PC-3 (cell line): Measurements from ENCODE around the gene SPEF2. TPM values are rescaled to one million over a fixed set of nuclear protein-coding genes. Genes with fewer than 3 reads are reported as not detected.

ENCODE experiments used
- ATAC-seq: fragments of 200-7000 bp; cut with Tn5 transposase; 2 replicates; pipeline ENCODE4 v1.9.1; 2020; ENCODE audit warnings: mild to moderate bottlenecking, moderate library complexity
- BruUV-seq: library from RNA; stranded (reverse); fragments of 400-500 nt; replicated peaks from 2 replicates; lab custom pipeline; 2021; lab: Mats Ljungman, UMichigan
- CTCF ChIA-PET: fragments of 300-600 bp; sonication (Branson Sonifier 250); formaldehyde crosslinking; loops from one replicate; lab custom pipeline; 2022; ENCODE audit warnings: antibody characterized with exemption; lab: Charles Lee
- POLR2A ChIA-PET: fragments of 300-600 bp; sonication (Branson Sonifier 250); formaldehyde crosslinking; loops from one replicate; lab custom pipeline; 2022; ENCODE audit warnings: antibody characterized with exemption; ENCODE audit not compliant: unreplicated experiment; lab: Charles Lee
- DNase-seq: peaks from one replicate; pipeline ENCODE4 v3.0.0-alpha.2; 2015
- H2AFZ ChIP-seq: fragments of 300-600 bp; sonication (generic); 2 replicates; pipeline ENCODE4 v1.6.0; 2016; ENCODE audit warnings: antibody characterized with exemption, low read length
- H3F3A ChIP-seq: fragments of 300-600 bp; sonication (generic); one replicate; pipeline ENCODE4 v1.6.0; 2017; ENCODE audit warnings: antibody characterized with exemption, low read length, control low read depth, mild to moderate bottlenecking; ENCODE audit not compliant: unreplicated experiment
- H3K27ac ChIP-seq: fragments of 300-600 bp; sonication (generic); 2 replicates; pipeline ENCODE4 v1.5.1; 2016; ENCODE audit warnings: mild to moderate bottlenecking, low read length
- H3K27me3 ChIP-seq: fragments of 300-600 bp; sonication (generic); 2 replicates; pipeline ENCODE4 v1.6.1; 2016; ENCODE audit warnings: low read length, mixed read lengths
- H3K36me3 ChIP-seq: fragments of 300-600 bp; sonication (generic); 2 replicates; pipeline ENCODE4 v1.6.1; 2016; ENCODE audit warnings: low read depth, mixed run types, low read length, mixed read lengths
- H3K4me1 ChIP-seq: fragments of 300-600 bp; sonication (generic); 2 replicates; pipeline ENCODE4 v1.5.1; 2016; ENCODE audit warnings: low read length; ENCODE audit not compliant: insufficient read depth
- H3K4me2 ChIP-seq: fragments of 300-600 bp; sonication (generic); 2 replicates; pipeline ENCODE4 v1.6.0; 2016; ENCODE audit warnings: low read length
- H3K4me3 ChIP-seq: fragments of 300-600 bp; sonication (generic); 2 replicates; pipeline ENCODE4 v1.5.1; 2016; ENCODE audit warnings: mild to moderate bottlenecking, low read length, mixed read lengths
- H3K79me2 ChIP-seq: fragments of 300-600 bp; sonication (generic); 2 replicates; pipeline ENCODE4 v1.6.1; 2017; ENCODE audit warnings: low read length, mixed read lengths
- H3K9ac ChIP-seq: fragments of 300-600 bp; sonication (generic); 2 replicates; pipeline ENCODE4 v1.6.0; 2016; ENCODE audit warnings: mild to moderate bottlenecking, low read length
- H3K9me2 ChIP-seq: fragments of 300-600 bp; sonication (generic); replicated peaks from 2 replicates; pipeline ENCODE4 v1.6.1; 2016; ENCODE audit warnings: mixed run types, low read length, mixed read lengths
- H3K9me3 ChIP-seq: fragments of 300-600 bp; sonication (generic); 2 replicates; pipeline ENCODE4 v1.6.1; 2016; ENCODE audit warnings: low read length, mixed read lengths
- H4K20me1 ChIP-seq: fragments of 300-600 bp; sonication (generic); 2 replicates; pipeline ENCODE4 v1.6.1; 2016; ENCODE audit warnings: low read length, mixed read lengths
- EZH2 ChIP-seq: fragments of 300-600 bp; sonication (generic); IDR thresholded peaks from one replicate; pipeline ENCODE4 v1.6.1; 2017; ENCODE audit warnings: antibody characterized with exemption, mild to moderate bottlenecking, low read length; ENCODE audit not compliant: unreplicated experiment
- EZH2phosphoT487 ChIP-seq: fragments of 300-600 bp; sonication (generic); IDR thresholded peaks from 2 replicates; pipeline ENCODE4 v1.6.1; 2018; ENCODE audit warnings: mild to moderate bottlenecking, antibody characterized with exemption, low read length, borderline replicate concordance
- intact Hi-C: fragments of 100-400 bp; cut with micrococcal nuclease; formaldehyde crosslinking; loops from 2 replicates; pipeline ENCODE4 v1.9.0; 2023
- total RNA-seq: library from RNA; depleted of rRNA; stranded (reverse); fragments of >200 nt; gene quantifications from 2 replicates; pipeline ENCODE4 v1.2.3, GENCODE V29; 2014
- TF ChIP-seq, protein P1 (sequence below): fragments of 300-600 bp; sonication (generic); conservative IDR thresholded peaks from 2 replicates; pipeline ENCODE4 v1.5.1; 2017; ENCODE audit warnings: antibody characterized with exemption, low read depth, mild to moderate bottlenecking, low read length

SPEF2 gene
- total RNA-seq, 1 experiment from 2014 or later, result 2.3 TPM

- H3K9me2 ChIP-seq, result no peaks in the 10 kb centered on the region
- ChIA-PET POLR2A (no interaction called here), CTCF (no interaction called here)
- no peaks in the 10 kb centered on the region for H3F3A ChIP-seq
- H3K4me1 ChIP-seq, result peaks cover 32% of the 10 kb centered on the region
- intact Hi-C loops, result no loop called here
- H3K27ac ChIP-seq, result no peak overlapping the region
- no peak overlapping the region for H3K9ac ChIP-seq
- no peaks in the 10 kb centered on the region for H3K79me2 ChIP-seq
- no peaks in the 10 kb centered on the region for H3K36me3 ChIP-seq
- TF ChIP-seq EZH2 (no peak), EZH2phosphoT487 (no peak)
- TF ChIP-seq, protein P1, sequence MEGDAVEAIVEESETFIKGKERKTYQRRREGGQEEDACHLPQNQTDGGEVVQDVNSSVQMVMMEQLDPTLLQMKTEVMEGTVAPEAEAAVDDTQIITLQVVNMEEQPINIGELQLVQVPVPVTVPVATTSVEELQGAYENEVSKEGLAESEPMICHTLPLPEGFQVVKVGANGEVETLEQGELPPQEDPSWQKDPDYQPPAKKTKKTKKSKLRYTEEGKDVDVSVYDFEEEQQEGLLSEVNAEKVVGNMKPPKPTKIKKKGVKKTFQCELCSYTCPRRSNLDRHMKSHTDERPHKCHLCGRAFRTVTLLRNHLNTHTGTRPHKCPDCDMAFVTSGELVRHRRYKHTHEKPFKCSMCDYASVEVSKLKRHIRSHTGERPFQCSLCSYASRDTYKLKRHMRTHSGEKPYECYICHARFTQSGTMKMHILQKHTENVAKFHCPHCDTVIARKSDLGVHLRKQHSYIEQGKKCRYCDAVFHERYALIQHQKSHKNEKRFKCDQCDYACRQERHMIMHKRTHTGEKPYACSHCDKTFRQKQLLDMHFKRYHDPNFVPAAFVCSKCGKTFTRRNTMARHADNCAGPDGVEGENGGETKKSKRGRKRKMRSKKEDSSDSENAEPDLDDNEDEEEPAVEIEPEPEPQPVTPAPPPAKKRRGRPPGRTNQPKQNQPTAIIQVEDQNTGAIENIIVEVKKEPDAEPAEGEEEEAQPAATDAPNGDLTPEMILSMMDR, result no peak
- no peaks in the 10 kb centered on the region for H4K20me1 ChIP-seq
- H3K4me3 ChIP-seq, result no peak overlapping the region
- no peaks in the 10 kb centered on the region for H3K9me3 ChIP-seq
- H3K4me2 ChIP-seq, result peak overlapping the region; percentile 9; the same call in 1 of the 2 replicates
- DNase-seq, result peak; percentile 80
- no peaks in the 10 kb centered on the region for H3K27me3 ChIP-seq
- ATAC-seq, result no peak
- H2AFZ ChIP-seq, result peak overlapping the region; percentile 36
- BruUV-seq, result no TSS peak
Observed at GRCh38 chr5:35771300-35771699, 153.6 kb downstream of the SPEF2 start.

DNA sequence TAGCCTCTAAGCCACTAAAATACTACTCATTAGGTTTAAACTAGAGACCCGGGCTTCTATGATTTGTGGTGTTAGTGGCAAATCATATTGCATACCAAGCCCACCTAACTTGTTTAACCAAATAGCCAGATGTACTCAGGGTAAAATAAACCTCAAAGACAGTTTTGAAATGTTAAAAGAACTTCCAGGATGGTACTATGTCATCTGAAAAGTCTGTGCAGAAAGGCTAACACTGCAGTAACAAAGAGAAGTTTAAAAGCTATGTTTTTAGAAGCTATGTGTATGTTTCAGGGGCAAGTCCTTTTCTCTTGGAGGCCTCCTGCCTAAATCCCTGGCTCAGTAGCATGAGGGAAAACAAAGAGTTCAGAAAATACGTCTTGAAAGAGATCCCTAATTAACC, 154.2 kb downstream of the SPEF2 start:
- Histone ChIP-seq H3K4me2 (0 out of 2 replicates have a peak overlapping the region, but pooled peaks have one; percentile 9), H2AFZ (peak overlapping the region; percentile 23)

DNA sequence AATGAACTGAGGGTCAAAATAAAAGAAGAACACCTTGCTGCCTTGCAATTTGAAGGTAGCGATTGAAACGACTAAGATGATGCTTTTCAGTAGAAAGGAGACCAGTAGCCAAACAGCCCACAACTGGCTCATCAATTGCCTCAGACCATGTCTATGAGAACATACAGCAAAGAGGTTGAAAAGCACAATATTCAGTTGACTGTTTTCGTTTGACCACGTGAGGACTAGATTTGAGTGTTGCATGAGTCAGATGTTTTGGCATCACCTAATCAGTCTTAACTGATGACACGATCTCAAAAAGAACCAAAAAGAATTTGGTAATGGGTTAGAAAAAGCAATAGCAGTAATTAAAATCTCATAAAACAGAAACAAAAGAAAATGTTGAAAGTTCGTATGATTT, 156.3 kb downstream of the SPEF2 start:
- DNase-seq, result no peak
- intact Hi-C loops, result no loop called here
- ATAC-seq, result no peak
- Histone ChIP-seq H2AFZ (no peak overlapping the region), H3F3A (no peaks in the 10 kb centered on the region), H3K36me3 (no peaks in the 10 kb centered on the region), H3K4me1 (peaks cover 40% of the 10 kb centered on the region), H3K4me2 (no peak overlapping the region), H3K27ac (no peak overlapping the region), H3K9me2 (no peaks in the 10 kb centered on the region), H3K4me3 (no peak overlapping the region), H3K9ac (no peak overlapping the region), H3K27me3 (no peaks in the 10 kb centered on the region), H3K79me2 (no peaks in the 10 kb centered on the region), H3K9me3 (no peaks in the 10 kb centered on the region), H4K20me1 (no peaks in the 10 kb centered on the region)
- ChIA-PET CTCF (no interaction called here), POLR2A (no interaction called here)
- TF ChIP-seq EZH2, result no peak
- no peak for TF ChIP-seq EZH2phosphoT487
- TF ChIP-seq, protein P1, result no peak
- BruUV-seq, result no TSS peak

More for the DNA sequence above, 154.2 kb downstream of the SPEF2 start:
- no peaks in the 10 kb centered on the region for H3K79me2 ChIP-seq
- H3K9ac ChIP-seq, result no peak overlapping the region
- peaks cover 35% of the 10 kb centered on the region for H3K4me1 ChIP-seq
- H3F3A ChIP-seq, result no peaks in the 10 kb centered on the region
- no peak overlapping the region for H3K4me3 ChIP-seq
- H4K20me1 ChIP-seq, result no peaks in the 10 kb centered on the region
- no TSS peak for BruUV-seq
- intact Hi-C loops, result no loop called here
- TF ChIP-seq, protein P1, result no peak
- TF ChIP-seq EZH2phosphoT487 (no peak), EZH2 (no peak)
- no peak for DNase-seq
- no peaks in the 10 kb centered on the region for H3K27me3 ChIP-seq
- no peak for ATAC-seq
- no peaks in the 10 kb centered on the region for H3K9me3 ChIP-seq
- H3K27ac ChIP-seq, result no peak overlapping the region
- no peaks in the 10 kb centered on the region for H3K9me2 ChIP-seq
- POLR2A ChIA-PET, result no interaction called here
- CTCF ChIA-PET, result no interaction called here
- H3K36me3 ChIP-seq, result no peaks in the 10 kb centered on the region
